GM06990 (cell line): ENCODE measurements around the gene SCAMP2.

Experiments
- DNase-seq: peaks from one replicate; pipeline ENCODE4 v3.0.0-alpha.2; 2011; ENCODE audit not compliant: insufficient read length; ENCODE audit errors: extremely low read depth
- H3K27me3 ChIP-seq: replicated peaks from 2 replicates; pipeline ENCODE4 v1.6.0; 2011; ENCODE audit warnings: low read length; ENCODE audit not compliant: control insufficient read depth, insufficient read depth
- H3K36me3 ChIP-seq: 2 replicates; pipeline ENCODE4 v1.5.1; 2011; ENCODE audit warnings: low read length; ENCODE audit not compliant: control insufficient read depth, insufficient read depth
- H3K4me3 ChIP-seq: replicated peaks from 2 replicates; pipeline ENCODE4 v1.5.1; 2011; ENCODE audit warnings: low read depth, mild to moderate bottlenecking, control low read depth, low read length
- CTCF ChIP-seq: IDR thresholded peaks from 2 replicates; pipeline ENCODE4 v1.5.1; 2011; ENCODE audit warnings: low read length, control low read depth, mild to moderate bottlenecking, inconsistent platforms; ENCODE audit not compliant: insufficient read depth, poor library complexity, severe bottlenecking

SCAMP2 gene

GRCh38 chr15:74893627-74894026 is 20.5 kb upstream of the SCAMP2 start:
- no peak for TF ChIP-seq CTCF
- Histone ChIP-seq H3K27me3 (no peaks in the 10 kb centered on the region), H3K36me3 (peaks cover 25% of the 10 kb centered on the region), H3K4me3 (no peak overlapping the region)
- DNase-seq: no peak

- TF ChIP-seq CTCF: no peak
- Histone ChIP-seq H3K36me3 (peaks cover 22% of the 10 kb centered on the region), H3K4me3 (no peak overlapping the region), H3K27me3 (no peaks in the 10 kb centered on the region)
- DNase-seq: no peak
These were observed 19.8 kb upstream of the SCAMP2 start for GRCh38 chr15:74892931-74893330.

GRCh38 chr15:74892313-74892712 is 19.1 kb upstream of the SCAMP2 start:
- Histone ChIP-seq H3K36me3 (peaks cover 22% of the 10 kb centered on the region), H3K4me3 (no peak overlapping the region), H3K27me3 (no peaks in the 10 kb centered on the region)
- TF ChIP-seq CTCF: no peak
- no peak for DNase-seq

GRCh38 chr15:74891469-74891868 is 18.3 kb upstream of the SCAMP2 start:
- DNase-seq: no peak
- H3K4me3 ChIP-seq: no peak overlapping the region
- TF ChIP-seq CTCF: no peak

GRCh38 chr15:74890665-74890960 is 17.4 kb upstream of the SCAMP2 start:
- Histone ChIP-seq H3K27me3 (no peaks in the 10 kb centered on the region), H3K36me3 (peaks cover 15% of the 10 kb centered on the region), H3K4me3 (peak overlapping the region; percentile 77)
- no peak for DNase-seq
- TF ChIP-seq CTCF: no peak

More at GRCh38 chr15:74891469-74891868, 18.3 kb upstream of the SCAMP2 start:
- Histone ChIP-seq H3K27me3 (no peaks in the 10 kb centered on the region), H3K36me3 (peaks cover 17% of the 10 kb centered on the region)
